Psoas muscle (tissue), 8 donors: ENCODE data around the gene MT1G. TPM values are rescaled to one million over a fixed set of nuclear protein-coding genes. Genes with fewer than 3 reads are reported as not detected.

Experiments
- ATAC-seq, 4 donors: fragments of 200-7000 bp; cut with Tn5 transposase; one replicate each; pipeline ENCODE4 v1.9.1; 2020; ENCODE audit warnings: moderate library complexity in 3 of 4, mild to moderate bottlenecking in 2 of 4
- DNase-seq, 2 donors: peaks; one replicate each; pipeline ENCODE4 v3.0.0-alpha.2; 2020
- H3K27ac ChIP-seq: fragments of 200-600 bp; one replicate; pipeline ENCODE4 v1.8.0; 2022
- H3K27me3 ChIP-seq, 3 donors: fragments of 200-600 bp in 1 of 3; one replicate each; pipeline versions ENCODE4 v1.6.1 to v1.8.0; 2013 to 2022; ENCODE audit warnings: low read length in 2 of 3, mild to moderate bottlenecking in 2 of 3, moderate library complexity in 1 of 3; ENCODE audit not compliant: insufficient read depth in 3 of 3
- H3K36me3 ChIP-seq, 2 donors: fragments of 200-600 bp in 1 of 2; one replicate each; pipeline versions ENCODE4 v1.6.1 to v1.8.0; 2013 to 2022; ENCODE audit warnings: low read depth in 1 of 2, mild to moderate bottlenecking in 1 of 2, moderate library complexity in 1 of 2; ENCODE audit not compliant: insufficient read depth in 1 of 2
- H3K4me1 ChIP-seq: fragments of 200-600 bp; one replicate; pipeline ENCODE4 v1.8.0; 2022
- H3K4me3 ChIP-seq: fragments of 200-600 bp; one replicate; pipeline ENCODE4 v1.8.0; 2022; ENCODE audit warnings: mild to moderate bottlenecking
- H3K9me3 ChIP-seq: fragments of 200-600 bp; one replicate; pipeline ENCODE4 v1.8.0; 2022
- WGBS, 3 donors: extraction: QIAGEN DNeasy Blood & Tissue Kit; methylation state at CpG; one replicate each; pipeline versions ENCODE4 v1.1.6 to v1.1.7; 2013; 5-methylcytosine and 5-hydroxymethylcytosine counted together
- intact Hi-C, 2 donors: fragments of 100-400 bp; cut with DNase I; formaldehyde crosslinking; loops; one replicate each; pipeline versions ENCODE4 v1.11.0 to v1.14.2; 2022
- polyA plus RNA-seq, 3 donors: library from polyadenylated mRNA; stranded (reverse); fragments of 200-250 nt; gene quantifications; one replicate each; pipeline ENCODE4 v1.2.3, GENCODE V29; 2013
- total RNA-seq, 4 donors: library from RNA; stranded (reverse); fragmentation: NEBNext Ultra II Directional in 2 of 4; extraction: Animal tissue kit (Norgen Biotek cat#: 25700) in 2 of 4; gene quantifications; one replicate each; pipeline versions ENCODE4 v1.2.1 to v1.2.4, GENCODE V29; 2021 to 2023
- TF ChIP-seq, protein P1 (sequence below): fragments of 200-600 bp; IDR thresholded peaks from one replicate; pipeline ENCODE4 v1.8.0; 2022; ENCODE audit warnings: antibody characterized with exemption
- donor health status: healthy with polysubstance abuse.
- donor health status: DM: no; HTN: no; CAD: no; lungs with moderate emphysema.
- donor health status: Bipolar disorder and iron deficiency.
- donor health status: healthy.
- donor health status: DM: yes; HTN: yes; CAD: no.
- donor health status: DM: no; HTN: no; CAD: no.
- donor health status: DM: no; HTN: no; CAD: no.
- donor health status: DM: yes; HTN: yes; CAD: no.

MT1G gene
- total and polyA plus RNA-seq, 7 donors: 1.0 to 24.1 (median 6.8) TPM

DNA sequence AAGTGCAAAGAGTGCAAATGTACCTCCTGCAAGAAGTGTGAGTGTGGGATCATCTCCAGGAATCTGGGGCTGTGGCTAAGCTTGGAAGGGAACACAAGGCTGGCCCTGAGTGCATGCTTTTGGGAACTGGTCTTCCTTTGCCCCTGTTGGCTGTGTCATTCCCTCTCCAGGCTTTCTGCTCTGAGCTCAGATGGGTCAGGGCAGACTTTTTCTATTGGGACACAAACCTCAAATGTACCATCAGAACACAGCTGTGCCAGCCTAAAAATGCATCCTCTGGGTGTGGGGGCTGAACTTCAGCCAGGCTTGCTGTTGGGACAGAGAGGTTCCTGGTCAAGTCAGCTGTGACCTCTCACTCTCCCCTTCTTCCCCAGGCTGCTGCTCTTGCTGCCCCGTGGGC, 15.3 kb downstream of the MT1G start:
- H3K36me3 ChIP-seq: no peaks in the 10 kb centered on the region
- H3K9me3 ChIP-seq: no peaks in the 10 kb centered on the region
- intact Hi-C loops: no loop called here
- TF ChIP-seq, protein P1, sequence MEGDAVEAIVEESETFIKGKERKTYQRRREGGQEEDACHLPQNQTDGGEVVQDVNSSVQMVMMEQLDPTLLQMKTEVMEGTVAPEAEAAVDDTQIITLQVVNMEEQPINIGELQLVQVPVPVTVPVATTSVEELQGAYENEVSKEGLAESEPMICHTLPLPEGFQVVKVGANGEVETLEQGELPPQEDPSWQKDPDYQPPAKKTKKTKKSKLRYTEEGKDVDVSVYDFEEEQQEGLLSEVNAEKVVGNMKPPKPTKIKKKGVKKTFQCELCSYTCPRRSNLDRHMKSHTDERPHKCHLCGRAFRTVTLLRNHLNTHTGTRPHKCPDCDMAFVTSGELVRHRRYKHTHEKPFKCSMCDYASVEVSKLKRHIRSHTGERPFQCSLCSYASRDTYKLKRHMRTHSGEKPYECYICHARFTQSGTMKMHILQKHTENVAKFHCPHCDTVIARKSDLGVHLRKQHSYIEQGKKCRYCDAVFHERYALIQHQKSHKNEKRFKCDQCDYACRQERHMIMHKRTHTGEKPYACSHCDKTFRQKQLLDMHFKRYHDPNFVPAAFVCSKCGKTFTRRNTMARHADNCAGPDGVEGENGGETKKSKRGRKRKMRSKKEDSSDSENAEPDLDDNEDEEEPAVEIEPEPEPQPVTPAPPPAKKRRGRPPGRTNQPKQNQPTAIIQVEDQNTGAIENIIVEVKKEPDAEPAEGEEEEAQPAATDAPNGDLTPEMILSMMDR: no peak
- H3K27ac ChIP-seq: no peak overlapping the region
- H3K4me1 ChIP-seq: no peaks in the 10 kb centered on the region
- WGBS, 3 donors: 36 to 56% (median 38%) methylated on average over 1 of the region's 1 CpG
- H3K4me3 ChIP-seq: no peak overlapping the region
- peaks cover 0 to 6% (median 0%) of the 10 kb centered on the region in 3 donors for H3K27me3 ChIP-seq
- no peak for ATAC-seq
- DNase-seq: no peak

DNA sequence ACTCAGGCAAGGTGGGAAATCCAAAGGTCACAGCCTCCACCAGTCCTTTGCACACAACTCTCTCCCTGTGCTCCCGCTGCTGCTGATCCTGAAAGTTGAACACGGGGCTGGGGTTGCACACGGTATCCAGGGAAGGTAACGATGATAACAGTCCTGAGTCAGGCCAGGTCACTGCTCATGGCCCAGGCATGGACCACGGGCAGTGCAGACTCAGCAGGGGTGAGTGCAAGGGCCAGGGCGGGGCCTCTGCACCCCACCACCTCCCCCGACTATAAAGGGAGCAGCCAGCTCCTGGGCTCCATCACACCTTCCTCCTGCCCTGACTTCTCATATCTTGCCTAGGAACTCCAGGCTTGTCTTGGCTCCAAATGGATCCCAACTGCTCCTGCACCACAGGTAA, 16.3 kb downstream of the MT1G start, which contains the start of gene MT1B:
Gene MT1B (plus strand): TSS at position 301 of the 400 bp plus-strand sequence. CDS start 68 bp downstream, at position 369.
- H3K27me3 ChIP-seq: peaks cover 0 to 6% (median 0%) of the 10 kb centered on the region in 3 donors
- no peak for ATAC-seq
- intact Hi-C loops: no loop called here

DNA sequence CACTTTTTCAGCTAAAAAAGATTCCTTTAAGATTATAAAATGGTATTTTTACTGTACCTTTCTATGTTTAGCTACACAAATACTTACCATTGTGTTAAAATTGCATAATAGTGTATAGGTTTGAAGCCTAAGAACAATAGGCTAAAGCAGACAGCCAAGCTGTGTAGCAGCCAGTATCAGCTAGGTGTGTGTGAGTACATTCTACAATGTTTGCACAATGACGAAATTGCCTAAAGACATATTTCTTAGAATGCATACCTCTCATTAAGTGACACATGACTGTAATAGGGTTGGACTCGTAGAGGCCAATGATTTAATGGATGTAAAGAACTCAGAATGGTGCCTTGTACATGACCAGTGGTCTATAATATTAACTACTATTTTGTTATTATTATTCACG, 18.0 kb downstream of the MT1G start:
- DNase-seq (no peak), ATAC-seq (no peak)
- intact Hi-C loops: no loop called here
- TF ChIP-seq, protein P1: no peak
- H3K4me1 ChIP-seq: no peaks in the 10 kb centered on the region
- 85 to 90% (median 87%) methylated on average over 3 of the region's 3 CpGs for WGBS, 3 donors
- no peak overlapping the region for H3K4me3 ChIP-seq
- H3K9me3 ChIP-seq: no peaks in the 10 kb centered on the region
- H3K36me3 ChIP-seq: no peaks in the 10 kb centered on the region
- no peak overlapping the region for H3K27ac ChIP-seq
- peaks cover 0 to 6% (median 0%) of the 10 kb centered on the region in 3 donors for H3K27me3 ChIP-seq

More for the DNA sequence above, 16.3 kb downstream of the MT1G start, which contains the start of gene MT1B:
- no peak within 1 kb of the TSS for H3K27ac ChIP-seq
- DNase-seq: no peak
- no peak within 1 kb of the TSS for H3K4me3 ChIP-seq
- H3K4me1 ChIP-seq: no peaks in the 10 kb centered on the region
- H3K36me3 ChIP-seq: no peaks in the 10 kb centered on the region
- TF ChIP-seq, protein P1: no peak
- H3K9me3 ChIP-seq: no peaks in the 10 kb centered on the region
- WGBS, 3 donors: 57 to 81% (median 76%) methylated on average over 7 of the region's 7 CpGs

DNA sequence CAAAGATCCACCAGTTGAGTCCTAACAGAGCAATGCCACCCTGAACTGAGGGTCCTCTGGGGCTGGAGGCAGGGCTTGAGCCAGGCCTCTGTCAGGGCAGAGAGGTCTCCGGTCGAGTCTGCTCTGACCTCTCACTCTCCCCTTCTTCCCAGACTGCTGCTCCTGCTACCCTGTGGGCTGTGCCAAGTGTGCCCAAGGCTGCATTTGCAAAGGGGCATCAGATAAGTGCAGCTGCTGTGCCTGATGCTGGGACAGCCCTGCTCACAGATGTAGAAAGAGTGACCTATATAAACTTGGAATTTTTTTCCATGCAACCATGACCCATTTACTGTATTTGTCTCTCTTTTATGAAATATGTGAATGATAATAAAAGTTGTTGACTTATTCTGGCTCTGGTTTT, 18.6 kb downstream of the MT1G start:
- H3K27me3 ChIP-seq: peaks cover 0 to 6% (median 0%) of the 10 kb centered on the region in 3 donors
- no peaks in the 10 kb centered on the region for H3K4me1 ChIP-seq
- H3K9me3 ChIP-seq: no peaks in the 10 kb centered on the region
- TF ChIP-seq, protein P1: no peak
- H3K36me3 ChIP-seq: no peaks in the 10 kb centered on the region
- no peak overlapping the region for H3K27ac ChIP-seq
- 90 to 95% (median 92%) methylated on average over 2 of the region's 2 CpGs for WGBS, 3 donors
- ATAC-seq (no peak), DNase-seq (no peak)
- H3K4me3 ChIP-seq: no peak overlapping the region
- intact Hi-C loops: no loop called here
